Brain microvascular endothelial cell (primary cell): ENCODE measurements around the gene S100A14.
A peak's percentile ranks its signal among the peaks of the same experiment; 100 is the strongest.

Experiments
- DNase-seq: peaks from one replicate; pipeline ENCODE4 v3.0.0-alpha.2; 2020
- H3K27ac ChIP-seq: fragments of 250-450 bp; sonication (Bioruptor Pico); 2 replicates; pipeline ENCODE4 v1.5.1; 2020; ENCODE audit warnings: mild to moderate bottlenecking, moderate library complexity
- H3K27me3 ChIP-seq: fragments of 250-450 bp; sonication (Bioruptor Pico); replicated peaks from 2 replicates; pipeline ENCODE4 v1.5.1; 2020; ENCODE audit warnings: mild to moderate bottlenecking
- H3K36me3 ChIP-seq: fragments of 250-450 bp; sonication (Bioruptor Pico); replicated peaks from 2 replicates; pipeline ENCODE4 v1.5.1; 2020; ENCODE audit warnings: mild to moderate bottlenecking
- H3K4me3 ChIP-seq: 2 replicates; pipeline ENCODE4 v1.5.1; 2011; ENCODE audit warnings: low read depth, mild to moderate bottlenecking, control low read depth, low read length, moderate library complexity
- CTCF ChIP-seq: IDR thresholded peaks from 2 replicates; pipeline ENCODE4 v1.5.1; 2011; ENCODE audit warnings: low read depth, mild to moderate bottlenecking, moderate library complexity, low read length, control low read depth, inconsistent platforms; ENCODE audit errors: missing control alignments
- in situ Hi-C: cut with HindIII; loops from 2 replicates; pipeline ENCODE4 v1.10.0; 2017; ENCODE audit warnings: low sequenced_read_pairs, low pct_ligation_motif_present

S100A14 gene

DNA sequence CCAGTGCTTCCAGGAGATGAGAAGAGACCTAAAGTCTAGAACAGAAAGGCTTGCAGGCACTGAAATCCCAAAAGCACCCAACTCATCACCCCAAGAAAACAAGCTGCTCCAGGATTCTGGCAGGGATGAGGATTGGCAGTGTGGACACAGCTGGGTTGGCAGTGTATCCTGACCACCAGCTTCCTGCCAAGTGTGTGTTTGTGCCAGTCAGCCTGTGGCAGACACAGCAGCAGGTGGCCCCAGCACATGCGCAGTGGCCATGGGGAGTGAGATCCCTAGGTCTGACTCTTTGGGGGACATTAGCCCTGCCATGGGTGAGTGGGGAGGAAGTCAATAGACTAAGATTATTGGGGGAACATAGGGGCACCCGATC, 33.7 kb upstream of the S100A14 start:
- no peak for TF ChIP-seq CTCF
- Histone ChIP-seq H3K4me3 (no peak overlapping the region), H3K36me3 (peaks cover 17% of the 10 kb centered on the region), H3K27me3 (no peaks in the 10 kb centered on the region), H3K27ac (no peak overlapping the region)
- DNase-seq: no peak
- in situ Hi-C loops: no loop called here

- in situ Hi-C loops: no loop called here
- Histone ChIP-seq H3K27ac (no peak overlapping the region), H3K4me3 (no peak overlapping the region), H3K36me3 (peaks cover 19% of the 10 kb centered on the region), H3K27me3 (no peaks in the 10 kb centered on the region)
- no peak for TF ChIP-seq CTCF
- DNase-seq: no peak
These were observed 33.2 kb upstream of the S100A14 start for GRCh38 chr1:153649137-153649862.

GRCh38 chr1:153648000-153648643, 32.0 kb upstream of the S100A14 start:
- DNase-seq: no peak
- in situ Hi-C loops: no loop called here
- no peaks in the 10 kb centered on the region for H3K27me3 ChIP-seq
- H3K36me3 ChIP-seq: peaks cover 30% of the 10 kb centered on the region
- H3K27ac ChIP-seq: no peak overlapping the region
- no peak for TF ChIP-seq CTCF
- H3K4me3 ChIP-seq: no peak overlapping the region

- Histone ChIP-seq H3K4me3 (no peak overlapping the region), H3K27me3 (no peaks in the 10 kb centered on the region), H3K27ac (no peak overlapping the region), H3K36me3 (peaks cover 38% of the 10 kb centered on the region)
- in situ Hi-C loops: no loop called here
- no peak for DNase-seq
- TF ChIP-seq CTCF: peak; percentile 6
These were observed 31.2 kb upstream of the S100A14 start for GRCh38 chr1:153647346-153647714.

GRCh38 chr1:153646672-153647345, 30.7 kb upstream of the S100A14 start:
- Histone ChIP-seq H3K36me3 (peaks cover 43% of the 10 kb centered on the region), H3K27ac (no peak overlapping the region), H3K4me3 (no peak overlapping the region), H3K27me3 (no peaks in the 10 kb centered on the region)
- no peak for TF ChIP-seq CTCF
- in situ Hi-C loops: no loop called here
- no peak for DNase-seq
